ENCODE measurements around the gene CDC25C.

Gene CDC25C

GRCh38 chr5:138316355-138316754 is 15.2 kb downstream of the CDC25C start:
- Histone ChIP-seq H3K4me1 (ENCODE audit: control insufficient read depth, insufficient read depth, low read depth, low read length) (no peaks in the 10 kb centered on the region), H2BK12ac (ENCODE audit: low read length in 2 of 2) (no peak overlapping the region), H3K27ac (ENCODE audit: low read length, poor library complexity, severe bottlenecking) (no peak overlapping the region), H3K18ac (ENCODE audit: low read depth in 1 of 2, low read length in 2 of 2) (no peak overlapping the region), H2BK120ac (ENCODE audit: low read depth, low read length) (no peak overlapping the region), H2BK5ac (ENCODE audit: low read depth, low read length, poor library complexity, severe bottlenecking) (no peak overlapping the region), H3K4me2 (ENCODE audit: low read length, poor library complexity, severe bottlenecking) (no peak overlapping the region), H3K23ac (ENCODE audit: low read length in 2 of 2) (no peak overlapping the region), H3K4me3 (ENCODE audit: insufficient read depth in 1 of 2, low read depth in 1 of 2, low read length in 2 of 2) (no peak overlapping the region), H3K9ac (ENCODE audit: low read length) (no peak overlapping the region), H2AK5ac (ENCODE audit: low read length, severe bottlenecking) (no peak overlapping the region), H2BK15ac (ENCODE audit: low read depth, poor library complexity, severe bottlenecking) (no peak overlapping the region), H3K27me3 (ENCODE audit: control insufficient read depth in 1 of 2, insufficient read depth in 1 of 2, low read length in 2 of 2) (no peaks in the 10 kb centered on the region), H4K91ac (ENCODE audit: low read length) (no peak overlapping the region), H3K14ac (ENCODE audit: low read length in 2 of 2) (no peak overlapping the region), H3K79me1 (replicated peaks; ENCODE audit: low read length, poor library complexity, severe bottlenecking) (no peaks in the 10 kb centered on the region), H3K36me3 (ENCODE audit: control insufficient read depth in 1 of 2, insufficient read depth in 2 of 2, low read depth in 1 of 2, low read length in 2 of 2) (no peaks in the 10 kb centered on the region), H2AFZ (ENCODE audit: low read depth, low read length) (no peak overlapping the region), H3K9me3 (ENCODE audit: control insufficient read depth, low read length) (no peaks in the 10 kb centered on the region), H4K8ac (ENCODE audit: low read length) (no peak overlapping the region), H3K4ac (ENCODE audit: low read depth in 1 of 2, low read length in 2 of 2) (no peak overlapping the region)
- WGBS = 80% methylated on average over 3 of the region's 3 CpGs
- no peak for DNase-seq

GRCh38 chr5:138315751-138316278 is 15.8 kb downstream of the CDC25C start:
- no peak overlapping the region for H3K14ac ChIP-seq (ENCODE audit: low read length in 2 of 2)
- no peak overlapping the region for H2BK5ac ChIP-seq (ENCODE audit: low read depth, low read length, poor library complexity, severe bottlenecking)
- H3K4me3 ChIP-seq (ENCODE audit: insufficient read depth in 1 of 2, low read depth in 1 of 2, low read length in 2 of 2) = no peak overlapping the region
- H3K4me1 ChIP-seq (ENCODE audit: control insufficient read depth, insufficient read depth, low read depth, low read length) = no peaks in the 10 kb centered on the region
- no peak overlapping the region for H3K9ac ChIP-seq (ENCODE audit: low read length)
- no peak for DNase-seq
- no peak overlapping the region for H4K8ac ChIP-seq (ENCODE audit: low read length)
- H3K9me3 ChIP-seq (ENCODE audit: control insufficient read depth, low read length) = no peaks in the 10 kb centered on the region
- H2BK15ac ChIP-seq (ENCODE audit: low read depth, poor library complexity, severe bottlenecking) = no peak overlapping the region
- H2AFZ ChIP-seq (ENCODE audit: low read depth, low read length) = no peak overlapping the region
- H3K4ac ChIP-seq (ENCODE audit: low read depth in 1 of 2, low read length in 2 of 2) = no peak overlapping the region
- H2AK5ac ChIP-seq (ENCODE audit: low read length, severe bottlenecking) = no peak overlapping the region
- no peak overlapping the region for H3K27ac ChIP-seq (ENCODE audit: low read length, poor library complexity, severe bottlenecking)
- H2BK12ac ChIP-seq (ENCODE audit: low read length in 2 of 2) = no peak overlapping the region
- no peak overlapping the region for H3K4me2 ChIP-seq (ENCODE audit: low read length, poor library complexity, severe bottlenecking)
- 93% methylated on average over 7 of the region's 7 CpGs for WGBS
- no peaks in the 10 kb centered on the region for H3K27me3 ChIP-seq (ENCODE audit: control insufficient read depth in 1 of 2, insufficient read depth in 1 of 2, low read length in 2 of 2)
- H3K18ac ChIP-seq (ENCODE audit: low read depth in 1 of 2, low read length in 2 of 2) = no peak overlapping the region
- H2BK120ac ChIP-seq (ENCODE audit: low read depth, low read length) = no peak overlapping the region
- H4K91ac ChIP-seq (ENCODE audit: low read length) = no peak overlapping the region
- no peaks in the 10 kb centered on the region for H3K36me3 ChIP-seq (ENCODE audit: control insufficient read depth in 1 of 2, insufficient read depth in 2 of 2, low read depth in 1 of 2, low read length in 2 of 2)
- no peaks in the 10 kb centered on the region for H3K79me1 ChIP-seq (replicated peaks; ENCODE audit: low read length, poor library complexity, severe bottlenecking)
- H3K23ac ChIP-seq (ENCODE audit: low read length in 2 of 2) = no peak overlapping the region

GRCh38 chr5:138305797-138306196 is 25.8 kb downstream of the CDC25C start:
- Histone ChIP-seq H3K18ac (ENCODE audit: low read depth in 1 of 2, low read length in 2 of 2) (no peak overlapping the region), H3K36me3 (ENCODE audit: control insufficient read depth in 1 of 2, insufficient read depth in 2 of 2, low read depth in 1 of 2, low read length in 2 of 2) (no peaks in the 10 kb centered on the region), H3K4me1 (ENCODE audit: control insufficient read depth, insufficient read depth, low read depth, low read length) (peaks cover 2% of the 10 kb centered on the region), H3K4ac (ENCODE audit: low read depth in 1 of 2, low read length in 2 of 2) (no peak overlapping the region), H3K9ac (ENCODE audit: low read length) (no peak overlapping the region), H2BK5ac (ENCODE audit: low read depth, low read length, poor library complexity, severe bottlenecking) (no peak overlapping the region), H3K27ac (ENCODE audit: low read length, poor library complexity, severe bottlenecking) (no peak overlapping the region), H3K27me3 (ENCODE audit: control insufficient read depth in 1 of 2, insufficient read depth in 1 of 2, low read length in 2 of 2) (no peaks in the 10 kb centered on the region), H2BK15ac (ENCODE audit: low read depth, poor library complexity, severe bottlenecking) (no peak overlapping the region), H2AK5ac (ENCODE audit: low read length, severe bottlenecking) (no peak overlapping the region), H3K9me3 (ENCODE audit: control insufficient read depth, low read length) (no peaks in the 10 kb centered on the region), H3K4me2 (ENCODE audit: low read length, poor library complexity, severe bottlenecking) (no peak overlapping the region), H4K8ac (ENCODE audit: low read length) (no peak overlapping the region), H3K4me3 (ENCODE audit: insufficient read depth in 1 of 2, low read depth in 1 of 2, low read length in 2 of 2) (no peak overlapping the region), H2AFZ (ENCODE audit: low read depth, low read length) (no peak overlapping the region), H2BK120ac (ENCODE audit: low read depth, low read length) (no peak overlapping the region), H3K23ac (ENCODE audit: low read length in 2 of 2) (no peak overlapping the region), H3K79me1 (replicated peaks; ENCODE audit: low read length, poor library complexity, severe bottlenecking) (no peaks in the 10 kb centered on the region), H4K91ac (ENCODE audit: low read length) (no peak overlapping the region), H3K14ac (ENCODE audit: low read length in 2 of 2) (no peak overlapping the region), H2BK12ac (ENCODE audit: low read length in 2 of 2) (no peak overlapping the region)
- WGBS = 95% methylated on average over 1 of the region's 1 CpG
- no peak for DNase-seq

DNA sequence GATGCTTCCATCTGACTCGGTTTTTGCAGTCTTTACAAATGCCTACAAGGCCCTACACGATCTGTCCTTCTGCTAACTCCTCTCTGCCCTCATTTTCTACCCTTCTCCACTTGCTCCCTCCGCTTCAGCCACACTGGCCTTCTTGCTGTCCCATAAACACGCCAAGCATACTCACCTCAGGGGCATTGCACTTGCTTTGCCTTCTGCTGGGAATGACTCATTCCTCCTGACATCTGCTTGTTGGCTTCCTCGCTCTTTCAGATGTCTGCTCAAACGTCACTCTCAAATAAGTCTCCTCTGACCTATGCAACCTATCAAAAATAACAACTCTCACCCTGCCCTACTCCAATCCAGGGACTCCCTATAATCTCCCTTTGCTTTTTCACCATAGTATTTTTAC is 28.2 kb downstream of the CDC25C start:
- DNase-seq = peak; percentile 36
- 75% methylated on average over 6 of the region's 6 CpGs for WGBS
- Histone ChIP-seq H4K8ac (ENCODE audit: low read length) (no peak overlapping the region), H2BK5ac (ENCODE audit: low read depth, low read length, poor library complexity, severe bottlenecking) (no peak overlapping the region), H3K9me3 (ENCODE audit: control insufficient read depth, low read length) (no peaks in the 10 kb centered on the region), H2BK15ac (ENCODE audit: low read depth, poor library complexity, severe bottlenecking) (no peak overlapping the region), H3K9ac (ENCODE audit: low read length) (no peak overlapping the region), H3K4ac (ENCODE audit: low read depth in 1 of 2, low read length in 2 of 2) (no peak overlapping the region), H2BK12ac (ENCODE audit: low read length in 2 of 2) (no peak overlapping the region), H4K91ac (ENCODE audit: low read length) (no peak overlapping the region), H2AFZ (ENCODE audit: low read depth, low read length) (no peak overlapping the region), H3K18ac (ENCODE audit: low read depth in 1 of 2, low read length in 2 of 2) (no peak overlapping the region), H3K4me3 (ENCODE audit: insufficient read depth in 1 of 2, low read depth in 1 of 2, low read length in 2 of 2) (no peak overlapping the region), H2BK120ac (ENCODE audit: low read depth, low read length) (no peak overlapping the region), H3K36me3 (ENCODE audit: control insufficient read depth in 1 of 2, insufficient read depth in 2 of 2, low read depth in 1 of 2, low read length in 2 of 2) (no peaks in the 10 kb centered on the region), H3K27me3 (ENCODE audit: control insufficient read depth in 1 of 2, insufficient read depth in 1 of 2, low read length in 2 of 2) (no peaks in the 10 kb centered on the region), H3K4me1 (ENCODE audit: control insufficient read depth, insufficient read depth, low read depth, low read length) (peaks cover 2% of the 10 kb centered on the region), H3K4me2 (ENCODE audit: low read length, poor library complexity, severe bottlenecking) (no peak overlapping the region), H3K27ac (ENCODE audit: low read length, poor library complexity, severe bottlenecking) (no peak overlapping the region), H3K79me1 (replicated peaks; ENCODE audit: low read length, poor library complexity, severe bottlenecking) (no peaks in the 10 kb centered on the region), H3K14ac (ENCODE audit: low read length in 2 of 2) (no peak overlapping the region), H2AK5ac (ENCODE audit: low read length, severe bottlenecking) (no peak overlapping the region), H3K23ac (ENCODE audit: low read length in 2 of 2) (peak overlapping the region in 1 of 2 experiments; percentile 40)

Measured in mesenchymal stem cell (in vitro differentiated cells and primary cell).